Naive thymus-derived CD8-positive, alpha-beta T cell (primary cell): ENCODE data around the gene GAPVD1. TPM values are rescaled to one million over a fixed set of nuclear protein-coding genes. Genes with fewer than 3 reads are reported as not detected.

ENCODE experiments used
- ATAC-seq, 2 donors: fragments of 150-1000 bp; cut with Tn5 transposase in 1 of 2; sonication (Bioruptor Pico), chemical (Tn5 transposase) in 1 of 2; 1 replicate in 1 of 2; 2 replicates in 1 of 2; pipeline ENCODE4 v1.10.0; 2021; ENCODE audit warnings: mild to moderate bottlenecking in 2 of 2, moderate library complexity in 2 of 2
- POLR2A ChIA-PET: fragments of 350-600 bp; sonication (Branson Sonifier 250); formaldehyde crosslinking; loops from one replicate; lab custom pipeline; 2021; ENCODE audit warnings: antibody characterized with exemption; lab: Charles Lee
- DNase-seq, 10 donors: peaks; one replicate each; pipeline versions ENCODE4 v3.0.0 to v3.0.0-alpha.2; 2020 to 2022
- H3K27ac Mint-ChIP-seq, 10 donors: one replicate each; pipeline ENCODE4 v1.8.0; 2020 to 2022; ENCODE audit warnings: mild to moderate bottlenecking in 10 of 10, mixed read lengths in 10 of 10, moderate library complexity in 4 of 10, inconsistent platforms in 1 of 10
- H3K27me3 Mint-ChIP-seq, 5 donors: one replicate each; pipeline ENCODE4 v1.8.0; 2021 to 2022; ENCODE audit warnings: mixed read lengths in 5 of 5
- H3K36me3 Mint-ChIP-seq, 3 donors: one replicate each; pipeline ENCODE4 v1.8.0; 2020 to 2022; ENCODE audit warnings: mixed read lengths in 3 of 3, mild to moderate bottlenecking in 2 of 3, inconsistent platforms in 1 of 3
- H3K4me1 Mint-ChIP-seq, 4 donors: one replicate each; pipeline ENCODE4 v1.8.0; 2021 to 2022; ENCODE audit warnings: mixed read lengths in 4 of 4
- H3K4me3 Mint-ChIP-seq, 10 donors: one replicate each; pipeline ENCODE4 v1.8.0; 2020 to 2022; ENCODE audit warnings: mild to moderate bottlenecking in 10 of 10, mixed read lengths in 10 of 10, moderate library complexity in 6 of 10, inconsistent platforms in 1 of 10
- H3K9me3 Mint-ChIP-seq, 9 donors: one replicate each; pipeline ENCODE4 v1.8.0; 2020 to 2022; ENCODE audit warnings: mixed read lengths in 9 of 9, mild to moderate bottlenecking in 3 of 9, inconsistent platforms in 1 of 9, moderate library complexity in 1 of 9
- polyA plus RNA-seq, 3 donors: library from polyadenylated mRNA; unstranded; fragments of 300-500 nt; fragmentation: Illumina TruSeq; gene quantifications; one replicate each; pipeline ENCODE4 v1.2.3, GENCODE V29; 2021
- total RNA-seq, 8 experiments: library from RNA in 2 of 8; stranded (reverse) in 2 of 8; gene quantifications; one replicate each; pipeline ENCODE4 v1.2.3 and lab custom pipeline; 2021 to 2026

The GAPVD1 gene
- total and polyA plus RNA-seq, 5 experiments from 2014 or later = 43.7 to 77.6 (median 50.7) TPM

GRCh38 chr9:125359011-125359410 lies 97.4 kb downstream of the GAPVD1 start:
- Mint-ChIP-seq H3K9me3 (no peaks in the 10 kb centered on the region), H3K27me3 (no peaks in the 10 kb centered on the region), H3K4me3 (no peak overlapping the region), H3K36me3 (peaks cover 0 to 97% (median 16%) of the 10 kb centered on the region in 3 donors), H3K4me1 (peaks cover 2 to 16% (median 10%) of the 10 kb centered on the region in 4 donors), H3K27ac (peak overlapping the region in 4 of 10 donors; percentile 2 to 88 (median 53))
- ATAC-seq (no peak), DNase-seq (no peak)
- POLR2A ChIA-PET = no interaction called here

- peak overlapping the region in 4 of 10 donors; percentile 14 to 69 (median 60) for H3K27ac Mint-ChIP-seq
- H3K4me1 Mint-ChIP-seq = peaks cover 2 to 16% (median 10%) of the 10 kb centered on the region in 4 donors
- no peak for ATAC-seq
- H3K36me3 Mint-ChIP-seq = peaks cover 0 to 93% (median 10%) of the 10 kb centered on the region in 3 donors
- no peak for DNase-seq
- no peaks in the 10 kb centered on the region for H3K9me3 Mint-ChIP-seq
- H3K27me3 Mint-ChIP-seq = no peaks in the 10 kb centered on the region
- POLR2A ChIA-PET = interaction anchor here (0.6 kb wide), 1 partner anchor 119 kb away, joined by 3 read pairs; no protein-coding TSS in a partner anchor
- no peak overlapping the region for H3K4me3 Mint-ChIP-seq
Observed at GRCh38 chr9:125360601-125361000, 99.0 kb downstream of the GAPVD1 start.

- Mint-ChIP-seq H3K27ac (peak overlapping the region in 9 of 10 donors; percentile 17 to 69 (median 39)), H3K27me3 (no peaks in the 10 kb centered on the region), H3K36me3 (peaks cover 0 to 92% (median 6%) of the 10 kb centered on the region in 3 donors), H3K4me1 (peaks cover 2 to 16% (median 10%) of the 10 kb centered on the region in 4 donors), H3K4me3 (peak overlapping the region in 1 of 10 donors; percentile 11), H3K9me3 (no peaks in the 10 kb centered on the region)
- ATAC-seq (peak in 1 of 2 donors; percentile 90), DNase-seq (peak in 5 of 10 donors; percentile 6 to 30 (median 23))
- POLR2A ChIA-PET = interaction anchor here (0.6 to 0.9 kb wide), 3 partner anchors 10 to 111 kb away, joined by 3 to 4 read pairs (median 3); no protein-coding TSS in a partner anchor
Observed at GRCh38 chr9:125361837-125362531, 100.4 kb downstream of the GAPVD1 start.

GRCh38 chr9:125366676-125367075 lies 105.0 kb downstream of the GAPVD1 start:
- peaks cover 0 to 57% (median under 1%) of the 10 kb centered on the region in 3 donors for H3K36me3 Mint-ChIP-seq
- H3K9me3 Mint-ChIP-seq = no peaks in the 10 kb centered on the region
- H3K27me3 Mint-ChIP-seq = no peaks in the 10 kb centered on the region
- no peak overlapping the region for H3K27ac Mint-ChIP-seq
- POLR2A ChIA-PET = no interaction called here
- H3K4me1 Mint-ChIP-seq = peaks cover under 1 to 4% (median 2%) of the 10 kb centered on the region in 4 donors
- no peak overlapping the region for H3K4me3 Mint-ChIP-seq
- no peak for DNase-seq
- no peak for ATAC-seq

GRCh38 chr9:125370786-125371185 lies 109.2 kb downstream of the GAPVD1 start:
- H3K27me3 Mint-ChIP-seq = no peaks in the 10 kb centered on the region
- H3K4me1 Mint-ChIP-seq = peaks cover 2 to 10% (median 7%) of the 10 kb centered on the region in 4 donors
- POLR2A ChIA-PET = no interaction called here
- no peaks in the 10 kb centered on the region for H3K9me3 Mint-ChIP-seq
- ATAC-seq (no peak), DNase-seq (no peak)
- H3K4me3 Mint-ChIP-seq = no peak overlapping the region
- peak overlapping the region in 3 of 10 donors; percentile 19 to 62 (median 45) for H3K27ac Mint-ChIP-seq
- peaks cover 0 to 23% (median 0%) of the 10 kb centered on the region in 3 donors for H3K36me3 Mint-ChIP-seq

GRCh38 chr9:125372441-125373226 lies 111.0 kb downstream of the GAPVD1 start:
- DNase-seq = no peak
- Mint-ChIP-seq H3K36me3 (peaks cover 0 to 7% (median 0%) of the 10 kb centered on the region in 3 donors), H3K4me3 (no peak overlapping the region), H3K4me1 (peaks cover 2 to 10% (median 7%) of the 10 kb centered on the region in 4 donors), H3K9me3 (no peaks in the 10 kb centered on the region), H3K27ac (no peak overlapping the region), H3K27me3 (peaks cover 0 to 6% (median 0%) of the 10 kb centered on the region in 5 donors)
- POLR2A ChIA-PET = interaction anchor here (1.1 kb wide), 1 partner anchor 11 kb away, joined by 3 read pairs; no protein-coding TSS in a partner anchor
- no peak for ATAC-seq

GRCh38 chr9:125374443-125375309 lies 113.0 kb downstream of the GAPVD1 start:
- peak overlapping the region; percentile 28 to 74 (median 58) for H3K4me3 Mint-ChIP-seq

GRCh38 chr9:125375820-125376219 lies 114.2 kb downstream of the GAPVD1 start:
- POLR2A ChIA-PET = interaction anchor here (0.6 kb wide), 2 partner anchors 14 to 1487 kb away, joined by 3 to 4 read pairs; no protein-coding TSS in a partner anchor
- no peak overlapping the region for H3K4me3 Mint-ChIP-seq
- no peak for ATAC-seq
- DNase-seq = no peak
- H3K4me1 Mint-ChIP-seq = peaks cover 2 to 10% (median 7%) of the 10 kb centered on the region in 4 donors
- H3K36me3 Mint-ChIP-seq = no peaks in the 10 kb centered on the region
- H3K27me3 Mint-ChIP-seq = peaks cover 0 to 15% (median 9%) of the 10 kb centered on the region in 5 donors
- no peaks in the 10 kb centered on the region for H3K9me3 Mint-ChIP-seq
- H3K27ac Mint-ChIP-seq = no peak overlapping the region

More at GRCh38 chr9:125374443-125375309, 113.0 kb downstream of the GAPVD1 start:
- Mint-ChIP-seq H3K4me1 (peaks cover 2 to 10% (median 7%) of the 10 kb centered on the region in 4 donors), H3K36me3 (no peaks in the 10 kb centered on the region), H3K9me3 (no peaks in the 10 kb centered on the region), H3K27ac (peak overlapping the region in 3 of 10 donors; percentile 31 to 70 (median 34)), H3K27me3 (peaks cover 0 to 15% (median 9%) of the 10 kb centered on the region in 5 donors)
- DNase-seq = peak; percentile 39 to 84 (median 60)
- ATAC-seq = peak; percentile 92 to 96
- POLR2A ChIA-PET = interaction anchor here (0.6 kb wide), 1 partner anchor 512 kb away, joined by 3 read pairs; no protein-coding TSS in a partner anchor

- no peaks in the 10 kb centered on the region for H3K36me3 Mint-ChIP-seq
- H3K9me3 Mint-ChIP-seq = no peaks in the 10 kb centered on the region
- ATAC-seq (no peak), DNase-seq (no peak)
- H3K4me1 Mint-ChIP-seq = peaks cover 2 to 10% (median 7%) of the 10 kb centered on the region in 4 donors
- H3K4me3 Mint-ChIP-seq = no peak overlapping the region
- POLR2A ChIA-PET = interaction anchor here (0.6 kb wide), 2 partner anchors 15 to 1486 kb away, joined by 3 to 4 read pairs; no protein-coding TSS in a partner anchor
- no peak overlapping the region for H3K27ac Mint-ChIP-seq
- H3K27me3 Mint-ChIP-seq = peaks cover 0 to 15% (median 9%) of the 10 kb centered on the region in 5 donors
Observed at GRCh38 chr9:125376261-125377226, 114.9 kb downstream of the GAPVD1 start.

- H3K36me3 Mint-ChIP-seq = no peaks in the 10 kb centered on the region
- H3K4me1 Mint-ChIP-seq = peaks cover 2 to 10% (median 7%) of the 10 kb centered on the region in 4 donors
- POLR2A ChIA-PET = no interaction called here
- H3K9me3 Mint-ChIP-seq = no peaks in the 10 kb centered on the region
- no peak overlapping the region for H3K4me3 Mint-ChIP-seq
- H3K27me3 Mint-ChIP-seq = peaks cover 0 to 16% (median 9%) of the 10 kb centered on the region in 5 donors
- no peak overlapping the region for H3K27ac Mint-ChIP-seq
- no peak for ATAC-seq
- no peak for DNase-seq
Observed at GRCh38 chr9:125377584-125378250, 116.1 kb downstream of the GAPVD1 start.
